Central memory CD8-positive, alpha-beta T cell (primary cell): ENCODE measurements around the gene TH.

Source experiments
- ATAC-seq: fragments of 150-1000 bp; cut with Tn5 transposase; replicated peaks from 2 replicates; pipeline ENCODE4 v1.10.0; 2022; ENCODE audit warnings: mild to moderate bottlenecking, moderate FRiP score, moderate number of reproducible peaks; ENCODE audit not compliant: poor library complexity, severe bottlenecking; ENCODE audit errors: extremely low read depth
- DNase-seq, 2 donors: peaks; one replicate each; pipeline ENCODE4 v3.0.0; 2021; ENCODE audit warnings: low spot score in 2 of 2
- H3K27ac Mint-ChIP-seq: one replicate; pipeline ENCODE4 v1.8.0; 2022; ENCODE audit warnings: low read depth, mild to moderate bottlenecking, moderate library complexity, mixed read lengths
- H3K27me3 Mint-ChIP-seq: one replicate; pipeline ENCODE4 v1.8.0; 2022; ENCODE audit warnings: mixed read lengths
- H3K36me3 Mint-ChIP-seq: one replicate; pipeline ENCODE4 v1.8.0; 2022; ENCODE audit warnings: mild to moderate bottlenecking, moderate library complexity, mixed read lengths; ENCODE audit not compliant: insufficient read depth
- H3K4me1 Mint-ChIP-seq: one replicate; pipeline ENCODE4 v1.8.0; 2022; ENCODE audit warnings: mixed read lengths
- H3K4me3 Mint-ChIP-seq: one replicate; pipeline ENCODE4 v1.8.0; 2022; ENCODE audit warnings: mild to moderate bottlenecking, moderate library complexity, mixed read lengths
- H3K9me3 Mint-ChIP-seq: one replicate; pipeline ENCODE4 v1.8.0; 2022; ENCODE audit warnings: mixed read lengths

The TH gene

GRCh38 chr11:2135018-2135569, 36.5 kb downstream of the TH start:
- Mint-ChIP-seq H3K9me3 (peaks cover 9% of the 10 kb centered on the region), H3K36me3 (peaks cover 5% of the 10 kb centered on the region), H3K27me3 (peaks cover 69% of the 10 kb centered on the region), H3K27ac (no peak overlapping the region), H3K4me1 (no peaks in the 10 kb centered on the region), H3K4me3 (no peak overlapping the region)
- DNase-seq: no peak
- no peak for ATAC-seq

DNA sequence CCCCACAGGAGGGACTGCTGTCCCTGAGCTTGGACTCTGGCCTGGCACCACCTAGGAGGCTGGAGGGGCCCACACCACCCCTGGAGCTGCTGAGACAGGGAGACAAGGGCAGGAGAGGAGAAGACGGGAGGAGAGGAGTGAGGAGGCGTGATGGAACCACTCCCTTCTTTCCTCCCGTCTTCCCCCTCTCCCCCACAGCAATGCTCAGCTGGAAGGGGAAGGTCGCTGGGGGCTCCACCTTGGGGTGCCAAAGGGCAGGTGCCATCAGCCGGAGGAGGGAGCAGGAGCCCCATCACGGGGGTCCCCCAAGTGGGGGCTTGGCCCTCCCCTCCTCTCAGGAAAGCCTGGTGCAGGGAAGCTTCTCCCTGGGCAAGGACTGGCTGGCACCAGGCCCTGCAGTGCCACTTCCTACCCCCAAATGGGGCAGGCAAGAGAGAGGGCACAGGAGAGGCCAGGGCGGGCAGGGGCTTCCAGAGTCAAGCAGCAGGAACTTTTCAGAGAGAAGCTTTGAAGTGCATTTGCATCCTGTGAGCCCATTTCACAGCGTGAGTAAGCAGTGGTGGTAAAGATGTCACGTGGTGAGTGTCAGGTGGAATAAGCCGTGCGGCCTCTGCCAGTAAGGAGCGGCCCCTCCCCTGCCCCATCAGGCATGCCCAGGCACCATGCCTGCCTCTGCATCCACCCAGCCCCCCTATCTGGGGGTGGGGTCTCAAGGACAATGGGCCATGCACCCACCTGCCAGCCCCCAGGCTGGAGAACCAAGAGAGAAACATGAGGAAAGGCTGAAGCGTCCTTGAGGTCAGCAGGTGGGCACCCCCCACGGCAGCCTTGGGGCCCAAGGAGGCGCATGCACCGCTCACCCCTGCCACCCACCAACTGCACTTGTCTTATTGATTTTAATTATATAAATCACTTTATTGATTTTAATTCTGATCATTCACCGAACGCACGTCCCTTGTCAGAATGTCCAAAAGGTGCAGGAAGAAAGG, 37.3 kb downstream of the TH start:
- Mint-ChIP-seq H3K4me3 (no peak overlapping the region), H3K9me3 (peaks cover 9% of the 10 kb centered on the region), H3K36me3 (peaks cover 5% of the 10 kb centered on the region), H3K27ac (no peak overlapping the region), H3K27me3 (peaks cover 69% of the 10 kb centered on the region), H3K4me1 (no peaks in the 10 kb centered on the region)
- no peak for ATAC-seq
- DNase-seq: no peak

DNA sequence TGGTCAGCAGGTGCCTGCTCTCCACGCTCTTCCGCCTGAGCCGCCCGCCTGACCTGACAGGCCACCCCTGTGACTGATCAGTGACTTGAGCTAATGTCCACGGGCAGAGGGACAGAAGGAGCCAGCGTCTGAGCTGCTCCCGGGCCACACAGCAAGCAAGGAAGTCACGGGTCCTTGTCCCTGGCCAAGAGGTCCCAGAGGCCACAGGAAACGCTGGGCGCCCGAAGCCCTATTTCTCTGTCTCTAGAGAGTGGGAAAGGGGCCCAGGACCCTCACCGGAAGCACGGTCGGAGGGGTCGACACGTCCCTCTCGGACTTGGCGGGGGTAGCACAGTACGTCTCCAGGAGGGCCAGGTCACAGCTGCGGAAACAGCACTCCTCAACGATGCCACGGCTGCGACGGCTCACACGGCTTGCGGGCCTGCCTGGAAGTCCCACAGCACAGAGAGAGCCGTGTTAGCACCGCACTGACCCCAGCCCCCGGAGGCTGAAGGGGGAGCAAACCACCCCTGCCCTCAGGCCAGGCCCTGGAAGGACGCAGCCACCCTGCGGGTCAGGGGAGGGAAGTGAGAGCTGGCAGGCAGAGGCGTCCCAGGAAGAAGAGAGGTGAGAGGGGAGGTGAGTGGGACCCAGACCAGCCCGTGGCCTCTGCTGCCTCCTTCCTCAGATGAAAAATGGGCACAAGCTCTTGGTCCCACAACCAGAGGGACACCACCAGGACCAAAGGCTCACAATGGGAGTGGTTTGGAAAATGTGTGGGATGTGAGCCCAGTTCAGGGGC, 38.2 kb downstream of the TH start:
- Mint-ChIP-seq H3K27me3 (peaks cover 68% of the 10 kb centered on the region), H3K27ac (no peak overlapping the region), H3K36me3 (peaks cover 2% of the 10 kb centered on the region), H3K9me3 (peaks cover 9% of the 10 kb centered on the region), H3K4me3 (no peak overlapping the region), H3K4me1 (no peaks in the 10 kb centered on the region)
- ATAC-seq: no peak
- DNase-seq: no peak

- Mint-ChIP-seq H3K27ac (no peak overlapping the region), H3K4me3 (no peak overlapping the region), H3K4me1 (no peaks in the 10 kb centered on the region), H3K36me3 (no peaks in the 10 kb centered on the region), H3K9me3 (peaks cover 9% of the 10 kb centered on the region), H3K27me3 (peaks cover 62% of the 10 kb centered on the region)
- ATAC-seq: no peak
- no peak for DNase-seq
Observed at GRCh38 chr11:2132874-2133240, 38.8 kb downstream of the TH start.

- ATAC-seq (no peak), DNase-seq (no peak)
- Mint-ChIP-seq H3K27me3 (peaks cover 56% of the 10 kb centered on the region), H3K4me1 (no peaks in the 10 kb centered on the region), H3K36me3 (no peaks in the 10 kb centered on the region), H3K27ac (no peak overlapping the region), H3K4me3 (no peak overlapping the region), H3K9me3 (peaks cover 9% of the 10 kb centered on the region)
Observed at GRCh38 chr11:2132246-2132645, 39.4 kb downstream of the TH start.

DNA sequence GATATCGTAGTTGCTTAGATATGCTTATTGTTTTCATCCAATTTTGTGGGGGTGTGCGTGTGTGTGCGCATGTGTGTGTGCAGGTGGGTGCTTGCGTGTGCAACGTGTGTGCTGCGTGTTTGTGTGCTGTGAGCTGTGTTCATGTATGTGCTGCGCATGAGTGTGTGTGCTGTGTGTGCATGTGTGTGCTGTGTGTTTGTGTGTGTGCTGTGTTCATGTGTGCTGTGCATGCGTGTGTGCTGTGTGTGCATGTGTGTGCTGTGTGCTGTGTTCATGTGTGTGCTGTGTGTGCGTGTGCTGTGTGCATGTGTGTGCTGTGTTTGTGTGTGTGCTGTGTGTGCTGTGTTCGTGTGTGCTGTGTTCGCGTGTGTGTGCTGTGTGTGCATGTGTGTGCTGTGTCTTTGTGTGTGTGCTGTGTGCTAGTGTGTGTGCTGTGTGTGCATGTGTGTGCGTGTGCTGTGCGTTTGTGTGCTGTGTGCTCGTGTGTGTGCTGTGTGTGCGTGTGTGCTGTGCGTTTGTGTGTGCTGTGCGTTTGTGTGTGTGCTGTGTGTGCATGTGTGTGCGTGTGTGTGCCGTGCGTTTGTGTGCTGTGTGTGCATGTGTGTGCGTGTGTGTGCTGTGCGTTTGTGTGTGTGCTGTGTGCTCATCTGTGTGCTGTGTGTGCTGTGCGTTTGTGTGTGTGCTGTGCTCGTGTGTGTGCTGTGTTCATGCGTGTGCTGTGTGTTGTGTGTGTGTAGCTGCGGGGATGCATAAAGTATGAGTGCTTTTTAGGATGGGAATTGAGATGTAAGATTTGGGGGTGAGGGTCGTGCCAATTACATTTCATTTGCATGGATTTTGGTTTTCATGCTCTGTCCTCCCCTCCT, 40.0 kb downstream of the TH start:
- no peaks in the 10 kb centered on the region for H3K36me3 Mint-ChIP-seq
- H3K4me1 Mint-ChIP-seq: no peaks in the 10 kb centered on the region
- no peak for ATAC-seq
- H3K4me3 Mint-ChIP-seq: no peak overlapping the region
- H3K27me3 Mint-ChIP-seq: peaks cover 50% of the 10 kb centered on the region
- H3K9me3 Mint-ChIP-seq: peaks cover 9% of the 10 kb centered on the region
- H3K27ac Mint-ChIP-seq: no peak overlapping the region
- DNase-seq: no peak

DNA sequence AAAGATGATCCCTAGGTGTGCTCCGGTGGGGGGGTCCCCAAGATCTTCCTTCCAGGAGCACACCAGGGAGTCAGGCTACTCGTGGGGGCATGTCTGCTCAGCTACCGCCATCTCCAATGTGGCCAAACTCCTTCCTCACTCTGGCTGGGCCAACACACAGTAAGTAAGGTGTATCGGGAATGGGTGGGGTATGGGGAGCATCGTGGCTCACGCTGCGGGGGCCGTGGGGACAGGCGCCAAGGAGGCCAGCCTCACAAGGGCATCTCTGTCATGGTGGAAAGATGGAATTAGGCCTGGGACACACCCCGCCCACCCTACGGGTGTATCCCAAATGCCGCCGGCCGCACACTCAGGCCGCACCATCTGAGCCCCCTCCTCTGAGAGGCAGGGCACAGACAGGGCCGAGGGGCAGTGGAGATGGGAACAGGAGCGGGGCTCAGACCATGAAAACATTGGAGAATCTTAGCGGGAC, 40.7 kb downstream of the TH start:
- ATAC-seq (no peak), DNase-seq (no peak)
- Mint-ChIP-seq H3K27ac (no peak overlapping the region), H3K27me3 (peaks cover 43% of the 10 kb centered on the region), H3K4me1 (no peaks in the 10 kb centered on the region), H3K4me3 (no peak overlapping the region), H3K9me3 (peaks cover 9% of the 10 kb centered on the region), H3K36me3 (no peaks in the 10 kb centered on the region)

DNA sequence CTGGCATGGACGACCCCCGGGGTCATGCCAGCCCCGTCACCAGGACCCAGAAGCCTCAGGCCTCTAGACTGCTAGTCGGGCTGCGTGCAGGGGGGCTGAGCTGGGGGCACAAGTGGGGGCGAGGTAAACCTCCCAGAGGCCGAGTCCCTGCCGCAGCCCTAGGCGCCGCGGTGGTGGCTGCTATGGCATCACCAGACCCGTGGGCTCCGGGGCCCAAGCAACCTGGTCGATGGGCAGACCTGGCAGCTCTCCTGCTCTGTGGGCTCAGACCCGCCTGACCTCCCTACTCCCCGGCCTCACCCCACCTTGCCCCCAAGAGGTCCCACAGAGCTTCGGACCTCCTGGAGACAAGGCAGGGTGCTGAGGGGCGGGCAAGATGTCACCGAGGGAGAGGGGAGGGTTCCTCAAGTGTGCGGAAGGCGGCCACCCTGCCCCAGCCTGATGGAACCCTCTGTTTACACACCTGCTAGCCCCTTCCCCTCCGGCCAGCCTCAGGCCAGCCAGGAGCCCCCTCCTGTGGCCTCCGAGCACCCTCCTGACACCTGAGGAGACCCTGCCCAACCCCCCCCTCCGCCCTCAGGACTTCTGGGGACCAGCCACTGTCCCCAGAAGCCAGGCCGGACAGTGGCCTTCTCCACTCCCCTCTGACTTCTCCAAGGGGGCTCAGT, 41.8 kb downstream of the TH start:
- Mint-ChIP-seq H3K4me3 (no peak overlapping the region), H3K36me3 (no peaks in the 10 kb centered on the region), H3K27ac (no peak overlapping the region), H3K4me1 (no peaks in the 10 kb centered on the region), H3K9me3 (peaks cover 9% of the 10 kb centered on the region), H3K27me3 (peaks cover 32% of the 10 kb centered on the region)
- no peak for ATAC-seq
- no peak for DNase-seq

GRCh38 chr11:2129308-2129698, 42.3 kb downstream of the TH start:
- no peaks in the 10 kb centered on the region for H3K4me1 Mint-ChIP-seq
- peaks cover 9% of the 10 kb centered on the region for H3K9me3 Mint-ChIP-seq
- no peak overlapping the region for H3K4me3 Mint-ChIP-seq
- no peaks in the 10 kb centered on the region for H3K36me3 Mint-ChIP-seq
- ATAC-seq (no peak), DNase-seq (no peak)
- peaks cover 29% of the 10 kb centered on the region for H3K27me3 Mint-ChIP-seq
- no peak overlapping the region for H3K27ac Mint-ChIP-seq

- no peaks in the 10 kb centered on the region for H3K36me3 Mint-ChIP-seq
- no peak overlapping the region for H3K27ac Mint-ChIP-seq
- no peak overlapping the region for H3K4me3 Mint-ChIP-seq
- peaks cover 9% of the 10 kb centered on the region for H3K9me3 Mint-ChIP-seq
- no peaks in the 10 kb centered on the region for H3K4me1 Mint-ChIP-seq
- no peak for ATAC-seq
- DNase-seq: no peak
- peaks cover 29% of the 10 kb centered on the region for H3K27me3 Mint-ChIP-seq
Observed at GRCh38 chr11:2128511-2129307, 42.9 kb downstream of the TH start.

DNA sequence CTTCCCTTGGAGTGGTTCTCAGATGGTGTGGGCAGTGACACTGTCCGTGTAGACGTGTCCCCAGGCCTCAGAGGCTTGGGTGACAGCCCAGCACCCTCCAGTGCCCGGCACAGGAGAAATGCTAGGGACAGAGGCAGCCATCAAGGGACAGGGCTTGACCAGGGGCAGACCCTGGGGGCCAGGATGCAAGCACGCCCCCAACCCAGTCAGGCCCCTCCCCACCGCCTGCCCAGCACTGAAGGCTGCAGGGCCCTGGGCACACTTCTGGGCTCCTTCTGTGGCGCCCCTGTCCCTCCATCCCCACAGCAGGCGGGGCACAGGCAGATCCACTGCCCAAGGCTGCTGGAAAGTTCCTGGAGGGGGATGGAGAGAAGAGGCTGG, 43.5 kb downstream of the TH start:
- Mint-ChIP-seq H3K36me3 (no peaks in the 10 kb centered on the region), H3K9me3 (peaks cover 9% of the 10 kb centered on the region), H3K27ac (no peak overlapping the region), H3K4me3 (no peak overlapping the region), H3K4me1 (no peaks in the 10 kb centered on the region), H3K27me3 (peaks cover 29% of the 10 kb centered on the region)
- DNase-seq: no peak
- no peak for ATAC-seq
